HTERT RPE-1 (cell line): ENCODE data around the gene LGALS9.

Source experiments
- in situ Hi-C: fragments of 300-500 bp; cut with MboI; formaldehyde crosslinking; loops from 4 replicates; pipeline ENCODE4 v1.14.3; 2020; ENCODE audit warnings: low sequenced_read_pairs

The LGALS9 gene

GRCh38 chr17:27630607-27631410, at the start of gene LGALS9:
Gene LGALS9, plus strand, starts transcription at chr17:27631188. Its CDS starts 78 bp downstream, at chr17:27631266.
- in situ Hi-C loops: no loop called here

- in situ Hi-C loops: no loop called here
Measured at GRCh38 chr17:27582696-27583095, 48.3 kb upstream of the LGALS9 start.

- in situ Hi-C loops: no loop called here
Measured at GRCh38 chr17:27585153-27585681, 45.8 kb upstream of the LGALS9 start.

GRCh38 chr17:27585792-27586191, 45.2 kb upstream of the LGALS9 start:
- in situ Hi-C loops: no loop called here

GRCh38 chr17:27586203-27586721, 44.7 kb upstream of the LGALS9 start:
- in situ Hi-C loops: no loop called here

GRCh38 chr17:27588354-27588753, 42.6 kb upstream of the LGALS9 start:
- in situ Hi-C loops: no loop called here

GRCh38 chr17:27590864-27591263, 40.1 kb upstream of the LGALS9 start:
- in situ Hi-C loops: no loop called here

- in situ Hi-C loops: no loop called here
Measured at GRCh38 chr17:27591986-27592385, 39.0 kb upstream of the LGALS9 start.

- in situ Hi-C loops: no loop called here
Measured at GRCh38 chr17:27593232-27593856, 37.6 kb upstream of the LGALS9 start.

GRCh38 chr17:27593857-27594255, 37.1 kb upstream of the LGALS9 start:
- in situ Hi-C loops: no loop called here

GRCh38 chr17:27595208-27595607, 35.8 kb upstream of the LGALS9 start:
- in situ Hi-C loops: no loop called here

GRCh38 chr17:27596096-27596495, 34.9 kb upstream of the LGALS9 start:
- in situ Hi-C loops: no loop called here

GRCh38 chr17:27596566-27597187, 34.3 kb upstream of the LGALS9 start:
- in situ Hi-C loops: no loop called here

- in situ Hi-C loops: no loop called here
Measured at GRCh38 chr17:27597188-27597580, 33.8 kb upstream of the LGALS9 start.

- in situ Hi-C loops: no loop called here
Measured at GRCh38 chr17:27597783-27598320, 33.1 kb upstream of the LGALS9 start.

- in situ Hi-C loops: no loop called here
Measured at GRCh38 chr17:27598337-27599050, 32.5 kb upstream of the LGALS9 start.

- in situ Hi-C loops: no loop called here
Measured at GRCh38 chr17:27600471-27600870, 30.5 kb upstream of the LGALS9 start.

GRCh38 chr17:27601069-27601974, 29.7 kb upstream of the LGALS9 start:
- in situ Hi-C loops: no loop called here

- in situ Hi-C loops: no loop called here
Measured at GRCh38 chr17:27601975-27602302, 29.0 kb upstream of the LGALS9 start.
